GM18498 (cell line): Measurements from ENCODE around the gene MYL7.

ENCODE experiments used
- ATAC-seq: cut with Tn5 transposase; IDR thresholded peaks from one replicate; pipeline ENCODE4 v1.9.1; 2021; ENCODE audit warnings: mild to moderate bottlenecking, moderate library complexity; ENCODE audit not compliant: unreplicated experiment

Gene MYL7

DNA sequence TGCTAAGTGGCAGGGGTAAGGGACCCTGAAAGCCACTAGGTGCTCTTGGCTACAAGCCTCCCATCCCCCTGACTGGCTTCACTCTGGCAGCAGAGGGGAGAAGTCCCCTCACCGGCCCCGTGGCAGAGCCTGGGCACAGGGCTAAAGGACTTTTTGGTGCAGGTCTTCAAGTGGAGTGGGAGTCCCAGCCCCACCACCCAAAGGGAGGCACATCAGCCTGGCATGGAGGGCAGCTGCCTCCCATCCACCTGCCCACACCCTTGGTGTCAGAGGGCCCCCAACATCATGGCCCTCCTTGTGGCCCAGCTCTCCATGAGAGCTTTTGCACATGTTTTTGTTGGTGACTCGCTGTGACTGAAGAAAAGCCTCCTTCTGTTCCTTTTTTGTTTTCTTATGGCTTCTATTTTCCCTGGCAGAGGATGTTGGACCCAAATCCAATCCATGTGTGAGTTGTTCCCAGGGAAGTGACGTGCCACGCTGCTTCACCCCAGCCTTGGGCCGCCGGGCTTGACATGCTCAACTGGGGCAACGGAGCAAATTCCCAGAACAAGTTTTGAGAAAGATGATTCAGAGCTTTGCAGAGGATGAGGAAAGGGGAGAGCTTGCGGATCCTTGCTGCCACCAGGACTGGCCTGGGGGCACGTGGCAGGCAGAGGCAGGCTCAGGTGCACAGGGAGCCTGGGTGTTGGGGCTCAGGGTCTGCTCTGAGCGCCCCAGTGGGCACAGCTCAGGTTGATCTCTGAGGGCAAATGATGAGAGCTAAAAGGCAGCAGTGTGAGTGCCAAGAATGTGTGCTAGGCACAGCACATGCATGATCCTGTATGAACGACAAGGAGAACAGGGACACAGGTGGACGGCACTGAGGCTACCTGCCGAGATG lies 38.9 kb downstream of the MYL7 start:
- ATAC-seq = no peak

DNA sequence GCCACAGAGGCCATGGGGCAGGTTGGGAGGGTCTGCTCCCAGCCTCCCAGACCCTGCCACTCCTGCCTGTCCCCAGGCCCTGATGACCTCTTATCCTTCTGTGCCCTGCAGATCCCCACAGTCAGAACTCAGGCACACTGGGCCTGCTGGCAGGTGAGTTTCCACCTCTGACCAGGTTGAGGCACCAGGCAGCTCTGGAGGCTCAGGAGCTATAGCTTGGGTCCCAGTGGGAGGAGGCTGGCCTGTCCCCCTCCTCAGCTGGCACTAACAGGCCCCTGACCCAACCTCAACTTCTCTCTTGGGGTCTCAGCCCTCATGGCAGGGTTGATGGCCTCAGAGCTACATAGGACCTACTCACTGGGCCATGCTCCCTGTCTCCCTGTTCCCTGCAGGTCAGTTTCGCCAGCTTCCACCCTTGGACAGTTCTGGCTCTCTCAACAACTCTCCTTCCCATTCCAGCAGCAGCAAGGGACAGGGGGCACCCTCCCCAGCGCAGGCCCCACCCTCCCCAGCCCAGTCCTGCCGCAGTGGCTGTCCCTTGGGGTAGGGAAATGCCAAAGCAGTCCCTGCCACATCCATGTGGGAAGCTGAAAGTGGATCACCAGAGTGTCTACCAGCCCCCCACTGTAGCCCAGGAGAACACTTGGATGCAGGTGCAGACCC lies 39.7 kb downstream of the MYL7 start:
- no peak for ATAC-seq

DNA sequence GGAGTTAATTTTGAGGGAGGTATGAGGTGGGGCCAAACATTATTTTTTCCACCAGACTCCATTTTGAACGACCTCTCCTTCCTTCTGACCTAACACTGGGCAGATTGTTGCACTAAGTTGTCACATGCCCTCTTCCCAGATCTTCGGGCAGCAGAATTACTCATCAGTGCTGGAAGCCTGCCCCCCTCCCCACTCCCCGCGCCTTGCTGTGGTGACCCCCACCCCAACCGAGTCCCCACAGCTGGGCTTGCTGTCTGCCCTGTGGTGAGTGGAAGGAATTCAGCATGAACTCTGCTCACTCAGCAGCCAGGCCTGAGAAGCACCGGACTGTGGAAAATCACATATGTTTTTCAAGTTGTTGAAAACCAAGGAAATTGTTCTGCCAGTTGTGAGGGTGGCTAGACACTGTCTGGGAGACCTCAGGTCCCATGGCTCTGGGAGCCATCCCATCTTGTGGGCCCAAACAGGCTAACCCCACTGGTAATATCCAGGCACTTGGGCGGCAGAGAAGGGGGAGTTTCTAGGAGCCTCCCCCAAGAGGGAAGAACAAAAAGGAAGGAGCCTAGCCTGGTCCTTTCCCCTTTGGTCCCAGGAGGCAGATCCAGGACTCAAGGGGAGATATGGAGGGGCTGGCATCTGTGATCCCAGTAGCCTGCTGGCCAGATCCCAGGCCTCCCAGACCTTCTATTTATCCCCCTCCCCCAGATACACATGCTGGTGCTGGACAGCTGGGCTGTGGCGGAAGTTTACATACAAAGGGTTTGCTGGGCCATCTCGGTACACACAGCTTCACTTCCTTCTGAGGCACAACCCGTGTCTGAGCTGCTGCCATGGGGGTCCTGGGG lies 40.5 kb downstream of the MYL7 start:
- ATAC-seq = no peak

DNA sequence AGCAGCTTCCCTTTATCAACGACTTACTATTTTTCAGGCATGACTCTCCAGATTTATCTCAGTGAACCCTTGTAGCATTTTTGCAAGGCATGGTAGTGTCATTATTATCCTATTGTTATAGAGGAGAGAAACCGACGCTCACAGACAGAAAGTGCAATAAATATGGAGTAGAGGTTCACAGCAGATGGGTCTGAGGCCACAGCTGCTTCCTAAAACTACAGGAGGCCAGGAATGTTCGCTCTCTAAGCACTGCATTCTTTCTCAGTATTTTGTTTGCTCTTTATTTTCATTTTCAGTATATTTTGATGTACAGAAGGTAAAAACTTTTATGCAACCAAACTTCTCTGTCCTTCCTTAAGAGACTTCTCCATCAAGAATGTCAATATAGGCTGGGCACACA lies 41.5 kb downstream of the MYL7 start:
- ATAC-seq = no peak

DNA sequence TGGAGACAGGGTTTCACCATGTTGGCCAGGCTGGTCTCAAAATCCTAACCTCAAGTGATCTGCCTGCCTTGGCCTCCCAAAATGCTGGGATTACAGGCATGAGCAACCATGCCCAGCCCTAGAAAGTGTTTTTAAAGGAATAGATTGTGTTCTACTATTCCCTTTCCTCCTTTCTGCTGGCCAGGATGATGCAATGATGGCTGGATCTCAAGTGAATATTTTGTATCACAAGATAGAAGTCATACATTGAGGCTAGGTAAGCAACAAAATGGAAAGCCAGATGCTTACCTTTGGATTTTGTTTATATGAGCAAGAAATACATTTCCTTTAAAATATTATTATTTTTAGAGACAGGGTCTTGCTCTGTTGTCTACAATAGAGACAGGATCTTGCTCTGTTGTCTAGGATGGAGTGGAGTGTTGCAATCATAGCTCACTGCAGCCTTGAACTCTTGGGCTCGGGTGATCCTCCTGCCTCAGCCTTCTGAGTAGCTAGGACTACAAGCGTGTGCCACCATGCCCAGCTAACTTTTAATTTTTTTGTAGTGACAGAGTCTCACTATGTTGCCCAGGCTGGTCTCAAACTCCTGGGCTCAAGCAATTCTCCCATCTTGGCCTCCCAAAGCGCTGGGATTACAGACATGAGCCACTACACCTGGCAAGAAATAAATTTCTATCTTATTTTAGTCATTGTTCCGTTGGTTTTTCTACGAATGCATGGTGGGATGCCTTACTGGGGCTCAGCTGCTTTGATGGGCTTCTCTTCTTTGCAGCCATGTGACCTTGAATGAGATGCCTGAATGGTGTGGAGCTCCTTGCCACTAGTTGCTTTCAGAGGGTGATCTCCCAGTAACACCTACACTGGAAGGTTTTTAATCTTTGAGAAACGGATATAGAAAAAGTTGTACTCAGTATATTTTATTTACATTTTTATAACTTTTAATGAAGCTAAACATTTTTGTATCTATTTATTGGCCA lies 42.8 kb downstream of the MYL7 start:
- ATAC-seq = no peak

DNA sequence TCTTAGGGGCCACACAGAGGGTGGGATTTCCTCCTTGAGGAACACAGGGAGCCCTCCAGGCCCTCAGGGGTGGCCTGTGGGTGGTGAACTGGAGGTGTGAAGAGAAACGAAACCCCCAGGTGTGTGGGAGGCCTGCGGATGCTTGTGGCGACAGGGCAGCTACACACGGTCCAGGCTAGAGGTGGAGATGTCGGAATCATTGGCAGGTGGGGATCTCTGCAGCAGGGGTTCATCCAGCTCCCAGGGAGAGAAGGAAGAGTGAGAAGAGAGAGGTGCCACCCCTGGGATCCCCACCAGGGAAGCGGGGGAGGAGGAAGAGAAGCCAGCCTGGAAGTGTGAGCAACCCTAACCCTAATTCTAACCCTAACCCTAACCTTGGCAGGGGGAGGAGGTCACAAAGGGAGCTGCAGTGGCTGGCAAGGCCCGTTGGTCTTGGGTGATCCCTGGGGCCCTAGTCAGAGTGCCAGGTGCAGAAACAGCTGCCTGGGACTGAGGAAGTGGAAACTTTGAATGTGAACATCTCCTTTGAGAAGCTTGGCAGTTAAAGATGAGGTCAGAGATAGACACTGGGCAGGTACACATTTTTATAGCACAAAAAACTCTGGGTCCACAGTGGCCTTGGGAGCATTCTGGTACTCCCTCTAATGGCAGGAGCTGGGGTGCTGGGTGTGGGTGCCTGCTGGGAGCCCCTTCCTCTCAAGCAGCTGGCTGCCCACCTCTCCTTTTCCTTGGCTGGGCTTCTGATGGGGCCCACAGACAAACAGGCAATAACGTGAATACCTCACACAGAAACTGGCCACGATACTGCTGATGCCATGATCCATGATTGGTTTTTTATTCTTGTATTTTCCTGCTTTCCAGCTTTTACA lies 43.8 kb downstream of the MYL7 start:
- ATAC-seq = peak; percentile 81

DNA sequence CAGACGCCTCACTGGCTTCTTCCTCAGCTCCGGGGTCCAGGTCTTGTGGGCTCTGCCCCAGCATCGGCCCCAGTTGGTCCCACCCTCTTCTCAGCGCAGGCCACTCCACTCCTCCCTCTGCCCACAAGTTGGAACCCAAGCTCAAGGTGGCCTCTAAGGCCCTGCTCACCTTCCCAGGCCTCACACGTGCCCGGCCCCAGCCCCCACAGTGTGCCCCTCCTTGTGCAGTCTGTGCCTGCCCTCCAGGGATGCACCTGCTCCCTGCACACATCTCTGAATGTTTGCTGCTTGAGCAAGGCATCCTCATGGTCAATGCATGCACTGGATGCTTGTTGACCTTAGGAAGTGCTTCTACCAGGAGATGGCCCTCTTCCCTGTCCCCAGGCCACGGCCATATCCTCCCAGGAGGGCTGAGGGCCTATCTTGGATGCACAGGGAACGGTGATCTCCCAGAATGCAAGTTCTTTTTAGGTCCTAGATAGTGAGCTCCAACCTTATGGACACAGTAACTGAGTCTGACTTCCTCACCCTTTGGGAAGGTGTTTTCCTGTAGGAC lies 44.7 kb downstream of the MYL7 start:
- ATAC-seq = no peak

DNA sequence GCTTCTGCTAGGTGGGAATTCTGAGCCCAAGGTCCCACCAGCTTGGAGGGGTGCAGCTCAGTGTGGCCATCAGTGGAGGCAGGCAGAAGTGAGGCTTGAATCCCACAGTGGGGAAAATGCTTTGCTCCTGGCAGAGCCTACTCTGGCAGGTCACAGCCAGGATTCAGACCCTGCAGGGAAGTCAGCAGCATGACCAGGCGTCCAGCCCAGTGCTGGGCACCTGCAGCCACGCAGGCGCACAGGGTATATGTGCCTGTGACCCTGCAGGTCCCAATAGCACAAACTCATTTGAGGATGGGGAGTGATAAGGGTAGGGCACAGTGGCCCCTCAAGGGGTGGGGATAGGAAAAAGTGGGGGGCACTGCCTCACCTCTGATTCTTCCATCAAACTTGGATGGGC lies 45.4 kb downstream of the MYL7 start:
- ATAC-seq = no peak

DNA sequence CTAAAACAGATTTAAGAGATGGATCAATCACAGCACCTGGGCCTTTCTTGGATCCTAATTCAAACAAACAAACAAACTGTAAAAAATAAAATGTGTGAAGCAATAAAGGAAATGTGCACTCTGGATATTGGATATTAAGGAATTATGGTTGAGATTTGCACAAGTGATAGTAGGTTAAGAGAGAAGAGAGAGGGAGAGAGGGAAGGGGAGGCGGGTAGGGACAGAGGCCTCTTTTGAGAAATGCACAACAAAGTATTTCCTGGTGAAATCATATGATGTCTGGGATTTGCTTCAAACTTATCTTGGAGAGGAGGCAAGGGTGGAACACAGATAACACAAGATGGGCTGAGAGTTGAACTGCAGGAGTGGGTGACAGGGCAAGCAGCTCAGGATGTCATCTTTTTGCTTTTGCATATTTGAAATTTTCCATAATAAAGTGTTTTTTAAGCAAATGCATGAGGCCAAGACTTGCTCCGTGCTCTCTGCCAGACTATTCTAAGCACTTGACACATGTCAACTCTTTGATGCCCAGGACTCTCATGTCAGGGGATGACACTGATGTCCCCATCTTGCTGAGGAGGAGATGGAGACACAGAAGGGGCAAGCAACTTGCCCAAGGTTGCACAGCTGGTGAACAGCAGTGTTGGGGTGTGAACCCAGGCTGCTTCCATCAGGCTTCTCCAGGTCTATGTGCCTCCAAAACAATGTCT lies 46.1 kb downstream of the MYL7 start:
- ATAC-seq = no peak

DNA sequence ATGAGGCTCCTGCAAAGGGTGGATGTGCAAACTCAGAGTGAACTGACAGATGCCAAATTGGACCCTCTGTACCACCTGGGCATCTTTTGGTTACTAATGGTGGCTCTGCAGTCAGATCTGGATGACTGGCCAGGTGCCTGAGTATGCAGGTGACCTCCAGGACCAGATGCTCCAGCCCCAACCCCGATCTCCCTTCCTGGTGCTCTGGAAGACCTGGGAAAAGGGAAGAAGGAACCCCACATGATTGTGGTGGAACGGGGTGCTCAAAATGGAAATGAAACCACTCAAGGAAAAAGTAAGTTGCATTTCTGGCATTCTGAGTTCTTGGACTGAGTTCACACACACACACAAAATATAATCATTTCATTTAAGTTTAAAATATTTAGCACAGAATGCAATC lies 46.8 kb downstream of the MYL7 start:
- no peak for ATAC-seq

DNA sequence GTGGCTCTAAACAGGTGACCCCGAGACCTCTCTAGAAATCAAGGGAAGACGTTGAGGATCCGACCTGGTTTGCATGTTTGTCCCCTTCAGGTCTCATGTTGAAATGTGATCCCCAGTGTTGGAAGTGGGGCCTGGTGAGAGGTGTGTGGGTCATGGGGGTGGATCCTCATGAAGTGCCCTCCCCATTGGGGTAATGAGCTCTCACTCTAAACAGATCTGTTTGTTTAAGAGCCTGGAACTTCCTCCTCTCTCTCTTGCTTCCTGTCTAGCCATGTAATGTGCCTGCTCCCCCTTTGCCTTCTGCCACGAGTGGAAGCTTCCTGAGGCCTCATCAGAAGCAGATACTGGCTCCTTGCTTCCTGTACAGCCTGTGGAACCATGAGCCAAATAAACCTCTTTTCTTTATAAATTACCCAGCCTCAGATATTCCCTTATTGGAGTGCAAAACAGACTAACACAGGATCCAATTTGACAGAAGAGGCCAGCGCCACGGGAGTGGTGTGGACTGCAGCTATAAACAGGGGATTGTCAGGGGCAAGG lies 48.0 kb downstream of the MYL7 start:
- no peak for ATAC-seq
